HCT116 (cell line): Measurements from ENCODE around the gene ARHGAP29. TPM values are rescaled to one million over a fixed set of nuclear protein-coding genes. Genes with fewer than 3 reads are reported as not detected.

Experiments
- ATAC-seq: fragments of 200-7000 bp; cut with Tn5 transposase; 2 replicates; pipeline ENCODE4 v1.9.1; 2020; ENCODE audit warnings: mild to moderate bottlenecking, moderate library complexity
- BruUV-seq: library from RNA; stranded (reverse); fragments of 400-500 nt; replicated peaks from 2 replicates; lab custom pipeline; 2021; lab: Mats Ljungman, UMichigan
- CTCF ChIA-PET: fragments of 300-600 bp; sonication (Branson Sonifier 250); formaldehyde crosslinking; loops from one replicate; lab custom pipeline; 2021; ENCODE audit warnings: antibody characterized with exemption; lab: Charles Lee
- POLR2A ChIA-PET: fragments of 300-600, 350-600 bp; sonication (Branson Sonifier 250); formaldehyde crosslinking; loops from one replicate; lab custom pipeline; 2021; ENCODE audit warnings: antibody characterized with exemption; lab: Charles Lee
- RAD21 ChIA-PET, 2 experiments: fragments of 300-600 bp; sonication (Branson Sonifier 250); formaldehyde crosslinking; loops; one replicate each; lab custom pipeline; 2023; ENCODE audit warnings: low total read pairs in 2 of 2; ENCODE audit not compliant: uncharacterized antibody in 2 of 2, unreplicated experiment in 2 of 2, low non-redundant PET in 1 of 2; lab: Charles Lee
- DNase-seq: peaks from one replicate; pipeline ENCODE4 v3.0.0-alpha.2; 2010; ENCODE audit warnings: low read depth, low spot score
- H2AFZ ChIP-seq: fragments of 200-600 bp; shearing (Covaris generic), sonication (generic); 2 replicates; pipeline ENCODE4 v1.6.1; 2017; ENCODE audit warnings: low read depth, mixed run types, mixed read lengths, antibody characterized with exemption, low read length; ENCODE audit not compliant: poor library complexity, severe bottlenecking
- H3K27ac ChIP-seq: 2 replicates; pipeline ENCODE4 v1.5.1; 2012; ENCODE audit warnings: low read depth, low read length
- H3K27me3 ChIP-seq: fragments of 200-600 bp; sonication (generic); 2 replicates; pipeline ENCODE4 v1.6.1; 2016; ENCODE audit warnings: mixed run types, low read length, mixed read lengths; ENCODE audit not compliant: insufficient read depth
- H3K36me3 ChIP-seq, 2 experiments: fragments of 200-500 bp in 1 of 2; fragments of 200-600 bp in 1 of 2; sonication (Bioruptor generic) in 1 of 2; sonication (generic) in 1 of 2; 2 replicates each; pipeline versions ENCODE4 v1.5.1 to v1.6.1; 2014 to 2016; ENCODE audit warnings: low read length in 2 of 2, inconsistent platforms in 1 of 2, mixed read lengths in 1 of 2, mixed run types in 1 of 2; ENCODE audit not compliant: insufficient read depth in 2 of 2, control insufficient read depth in 1 of 2
- H3K4me1 ChIP-seq, 2 experiments: fragments of 200-600 bp in 1 of 2; sonication (generic) in 1 of 2; 2 replicates each; pipeline versions ENCODE4 v1.5.1 to v1.6.1; 2012 to 2017; ENCODE audit warnings: low read length in 2 of 2, inconsistent platforms in 1 of 2, mild to moderate bottlenecking in 1 of 2, mixed read lengths in 1 of 2, mixed run types in 1 of 2, moderate library complexity in 1 of 2; ENCODE audit not compliant: insufficient read depth in 2 of 2, control insufficient read depth in 1 of 2
- H3K4me2 ChIP-seq: fragments of 200-600 bp; sonication (generic); 2 replicates; pipeline ENCODE4 v1.6.1; 2017; ENCODE audit warnings: mixed run types, low read length, mixed read lengths
- H3K4me3 ChIP-seq, 2 experiments: fragments of 200-600 bp in 1 of 2; sonication (generic) in 1 of 2; replicated peaks in 1 of 2; 2 replicates each; pipeline ENCODE4 v1.5.1; 2011 to 2016; ENCODE audit warnings: low read length in 2 of 2, control low read depth in 1 of 2, low read depth in 1 of 2, mild to moderate bottlenecking in 1 of 2, mixed read lengths in 1 of 2, mixed run types in 1 of 2
- H3K79me2 ChIP-seq: fragments of 200-600 bp; sonication (generic); 2 replicates; pipeline ENCODE4 v1.6.1; 2017; ENCODE audit warnings: mild to moderate bottlenecking, mixed run types, low read length, moderate library complexity, mixed read lengths; ENCODE audit not compliant: insufficient read depth
- H3K9ac ChIP-seq: fragments of 200-600 bp; sonication (generic); 2 replicates; pipeline ENCODE4 v1.6.1; 2016; ENCODE audit warnings: low read length, mixed read lengths
- H3K9me2 ChIP-seq: fragments of 200-600 bp; sonication (generic), shearing (Covaris generic); 2 replicates; pipeline ENCODE4 v1.6.1; 2017; ENCODE audit warnings: mixed run types, mild to moderate bottlenecking, moderate library complexity; ENCODE audit not compliant: insufficient read depth
- H3K9me3 ChIP-seq, 2 experiments: fragments of 200-500 bp in 1 of 2; fragments of 200-600 bp in 1 of 2; sonication (Bioruptor generic) in 1 of 2; sonication (generic) in 1 of 2; 2 replicates each; pipeline ENCODE4 v1.6.1; 2014 to 2017; ENCODE audit warnings: low read length in 2 of 2, mixed read lengths in 2 of 2, inconsistent platforms in 1 of 2, low read depth in 1 of 2, mild to moderate bottlenecking in 1 of 2, mixed run types in 1 of 2, moderate library complexity in 1 of 2; ENCODE audit not compliant: control insufficient read depth in 1 of 2, insufficient read depth in 1 of 2
- H4K20me1 ChIP-seq: fragments of 200-600 bp; sonication (generic), shearing (Covaris generic); 2 replicates; pipeline ENCODE4 v1.6.1; 2017; ENCODE audit warnings: mixed run types, mild to moderate bottlenecking, moderate library complexity; ENCODE audit not compliant: insufficient read depth
- CBX3 ChIP-seq: IDR thresholded peaks from 2 replicates; pipeline ENCODE4 v1.6.1; 2012; ENCODE audit warnings: low read depth
- EGR1 ChIP-seq: IDR thresholded peaks from 2 replicates; pipeline ENCODE4 v1.6.1; 2012; ENCODE audit warnings: low read depth
- EZH2 ChIP-seq: fragments of 200-600 bp; sonication (generic); IDR thresholded peaks from 2 replicates; pipeline ENCODE4 v1.6.1; 2017; ENCODE audit warnings: antibody characterized with exemption, mixed run types
- EZH2phosphoT487 ChIP-seq: fragments of 200-600 bp; IDR thresholded peaks from 2 replicates; pipeline ENCODE4 v1.6.1; 2018; ENCODE audit warnings: antibody characterized with exemption, borderline replicate concordance
- FOSL1 ChIP-seq: IDR thresholded peaks from 2 replicates; pipeline ENCODE4 v1.6.1; 2012; ENCODE audit warnings: low read depth
- POLR2A ChIP-seq: IDR thresholded peaks from 2 replicates; pipeline ENCODE4 v1.7.0; 2011; ENCODE audit warnings: borderline replicate concordance; ENCODE audit not compliant: insufficient read depth, insufficient read length; ENCODE audit errors: extremely low read depth
- POLR2AphosphoS5 ChIP-seq: IDR thresholded peaks from 2 replicates; pipeline ENCODE4 v1.6.1; 2011; ENCODE audit warnings: mild to moderate bottlenecking, low read depth, low read length, moderate library complexity
- RAD21 ChIP-seq: IDR thresholded peaks from 2 replicates; pipeline ENCODE4 v1.6.1; 2012; ENCODE audit warnings: low read depth, mild to moderate bottlenecking
- SIN3A ChIP-seq: IDR thresholded peaks from 2 replicates; pipeline ENCODE4 v1.6.1; 2012; ENCODE audit warnings: low read depth
- SRF ChIP-seq: IDR thresholded peaks from 2 replicates; pipeline ENCODE4 v1.6.1; 2012; ENCODE audit warnings: low read depth
- TCF7L2 ChIP-seq: IDR thresholded peaks from 2 replicates; pipeline ENCODE4 v1.7.0; 2011; ENCODE audit warnings: borderline replicate concordance, inconsistent platforms; ENCODE audit not compliant: insufficient read depth, insufficient read length; ENCODE audit errors: extremely low read depth
- YY1 ChIP-seq: IDR thresholded peaks from 2 replicates; pipeline ENCODE4 v1.6.1; 2011; ENCODE audit warnings: low read length, low read depth, moderate library complexity, mild to moderate bottlenecking; ENCODE audit not compliant: insufficient replicate concordance; ENCODE audit errors: extremely low read depth
- ZFX ChIP-seq: fragments of 450-650 bp; IDR thresholded peaks from 2 replicates; pipeline ENCODE4 v1.6.1; 2017
- ZNF274 ChIP-seq: fragments of 200-500 bp; sonication (Bioruptor generic); IDR thresholded peaks from 2 replicates; pipeline ENCODE4 v1.6.1; 2014; ENCODE audit warnings: mild to moderate bottlenecking, low read depth, low read length, inconsistent platforms
- intact Hi-C: fragments of 100-400 bp; cut with micrococcal nuclease; formaldehyde crosslinking; loops from 2 replicates; pipeline ENCODE4 v1.10.0; 2022
- total RNA-seq: library from RNA; stranded (reverse); gene quantifications from one replicate; pipeline ENCODE4 v1.2.1, GENCODE V29; 2021; ENCODE audit not compliant: unreplicated experiment
- TF ChIP-seq, protein P1 (sequence below), 3 experiments: fragments of 200-600 bp in 1 of 3; sonication (generic) in 1 of 3; IDR thresholded peaks in 2 of 3; conservative IDR thresholded peaks in 1 of 3; 2 replicates each; pipeline ENCODE4 v1.5.1; 2012 to 2017; ENCODE audit warnings: low read depth in 2 of 3, low read length in 2 of 3, antibody characterized with exemption in 1 of 3, borderline replicate concordance in 1 of 3, control low read depth in 1 of 3, mild to moderate bottlenecking in 1 of 3, mixed read lengths in 1 of 3, mixed run types in 1 of 3, moderate library complexity in 1 of 3; ENCODE audit not compliant: insufficient read depth in 1 of 3
- TF ChIP-seq, protein P2 (sequence below): IDR thresholded peaks from 2 replicates; pipeline ENCODE4 v1.6.1; 2012; ENCODE audit warnings: low read depth
- TF ChIP-seq, protein P3 (sequence below): IDR thresholded peaks from 2 replicates; pipeline ENCODE4 v1.6.1; 2011; ENCODE audit warnings: mild to moderate bottlenecking, low read length, moderate library complexity; ENCODE audit not compliant: insufficient replicate concordance; ENCODE audit errors: extremely low read depth

The ARHGAP29 gene
- total RNA-seq, 1 experiment from 2014 or later, result 128 TPM

DNA sequence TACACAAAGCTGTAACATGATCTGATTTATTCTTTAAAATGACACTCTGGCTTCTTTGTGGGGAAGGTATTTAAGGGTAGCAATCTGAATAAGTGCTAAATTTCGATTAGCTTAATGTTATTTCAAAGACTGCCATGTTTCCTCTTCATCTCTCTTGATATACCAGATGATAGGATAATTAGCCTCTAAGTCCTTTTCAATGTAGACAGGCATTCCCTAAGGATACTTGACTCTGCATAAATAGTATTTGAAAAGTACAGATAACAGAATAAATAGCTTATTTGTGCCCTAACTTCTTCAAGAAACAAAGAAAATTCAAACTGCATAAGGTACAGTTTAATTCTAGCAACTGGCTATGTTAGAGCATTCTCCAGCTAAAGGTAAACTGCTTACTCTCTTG is 46.2 kb downstream of the ARHGAP29 start:
- Histone ChIP-seq H4K20me1 (peaks cover 32% of the 10 kb centered on the region; the same call in 1 of the 2 replicates), H3K36me3 (peaks cover 67 to 82% of the 10 kb centered on the region in 2 experiments), H3K9ac (no peak overlapping the region), H3K27ac (no peak overlapping the region), H2AFZ (no peak overlapping the region), H3K79me2 (peaks cover 99% of the 10 kb centered on the region), H3K9me2 (no peaks in the 10 kb centered on the region), H3K4me2 (no peak overlapping the region), H3K4me1 (peaks cover 22 to 24% of the 10 kb centered on the region in 2 experiments), H3K4me3 (no peak overlapping the region), H3K9me3 (no peaks in the 10 kb centered on the region), H3K27me3 (no peaks in the 10 kb centered on the region)
- ChIA-PET POLR2A (no interaction called here), RAD21 (no interaction called here), CTCF (interaction anchor here (0.7 to 0.8 kb wide), 2 partner anchors 46 to 128 kb away, joined by 3 to 4 read pairs; partner anchors contain the start of gene ARHGAP29)
- DNase-seq, result no peak
- no peak for TF ChIP-seq EZH2phosphoT487
- no peak for TF ChIP-seq CBX3
- no peak for TF ChIP-seq EZH2
- TF ChIP-seq, protein P1, sequence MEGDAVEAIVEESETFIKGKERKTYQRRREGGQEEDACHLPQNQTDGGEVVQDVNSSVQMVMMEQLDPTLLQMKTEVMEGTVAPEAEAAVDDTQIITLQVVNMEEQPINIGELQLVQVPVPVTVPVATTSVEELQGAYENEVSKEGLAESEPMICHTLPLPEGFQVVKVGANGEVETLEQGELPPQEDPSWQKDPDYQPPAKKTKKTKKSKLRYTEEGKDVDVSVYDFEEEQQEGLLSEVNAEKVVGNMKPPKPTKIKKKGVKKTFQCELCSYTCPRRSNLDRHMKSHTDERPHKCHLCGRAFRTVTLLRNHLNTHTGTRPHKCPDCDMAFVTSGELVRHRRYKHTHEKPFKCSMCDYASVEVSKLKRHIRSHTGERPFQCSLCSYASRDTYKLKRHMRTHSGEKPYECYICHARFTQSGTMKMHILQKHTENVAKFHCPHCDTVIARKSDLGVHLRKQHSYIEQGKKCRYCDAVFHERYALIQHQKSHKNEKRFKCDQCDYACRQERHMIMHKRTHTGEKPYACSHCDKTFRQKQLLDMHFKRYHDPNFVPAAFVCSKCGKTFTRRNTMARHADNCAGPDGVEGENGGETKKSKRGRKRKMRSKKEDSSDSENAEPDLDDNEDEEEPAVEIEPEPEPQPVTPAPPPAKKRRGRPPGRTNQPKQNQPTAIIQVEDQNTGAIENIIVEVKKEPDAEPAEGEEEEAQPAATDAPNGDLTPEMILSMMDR (IDR thresholded peaks at IDR 0.05 in 2 of 3, conservative IDR thresholded peaks at IDR 0.05 in 1 of 3; ENCODE audit: borderline replicate concordance in 1 of 3, insufficient read depth in 1 of 3, low read depth in 2 of 3, low read length in 2 of 3), result no peak
- no peak for TF ChIP-seq EGR1
- no peak for TF ChIP-seq FOSL1
- no peak for TF ChIP-seq ZNF274
- TF ChIP-seq POLR2A, result no peak
- no peak for TF ChIP-seq SRF
- TF ChIP-seq, protein P2, sequence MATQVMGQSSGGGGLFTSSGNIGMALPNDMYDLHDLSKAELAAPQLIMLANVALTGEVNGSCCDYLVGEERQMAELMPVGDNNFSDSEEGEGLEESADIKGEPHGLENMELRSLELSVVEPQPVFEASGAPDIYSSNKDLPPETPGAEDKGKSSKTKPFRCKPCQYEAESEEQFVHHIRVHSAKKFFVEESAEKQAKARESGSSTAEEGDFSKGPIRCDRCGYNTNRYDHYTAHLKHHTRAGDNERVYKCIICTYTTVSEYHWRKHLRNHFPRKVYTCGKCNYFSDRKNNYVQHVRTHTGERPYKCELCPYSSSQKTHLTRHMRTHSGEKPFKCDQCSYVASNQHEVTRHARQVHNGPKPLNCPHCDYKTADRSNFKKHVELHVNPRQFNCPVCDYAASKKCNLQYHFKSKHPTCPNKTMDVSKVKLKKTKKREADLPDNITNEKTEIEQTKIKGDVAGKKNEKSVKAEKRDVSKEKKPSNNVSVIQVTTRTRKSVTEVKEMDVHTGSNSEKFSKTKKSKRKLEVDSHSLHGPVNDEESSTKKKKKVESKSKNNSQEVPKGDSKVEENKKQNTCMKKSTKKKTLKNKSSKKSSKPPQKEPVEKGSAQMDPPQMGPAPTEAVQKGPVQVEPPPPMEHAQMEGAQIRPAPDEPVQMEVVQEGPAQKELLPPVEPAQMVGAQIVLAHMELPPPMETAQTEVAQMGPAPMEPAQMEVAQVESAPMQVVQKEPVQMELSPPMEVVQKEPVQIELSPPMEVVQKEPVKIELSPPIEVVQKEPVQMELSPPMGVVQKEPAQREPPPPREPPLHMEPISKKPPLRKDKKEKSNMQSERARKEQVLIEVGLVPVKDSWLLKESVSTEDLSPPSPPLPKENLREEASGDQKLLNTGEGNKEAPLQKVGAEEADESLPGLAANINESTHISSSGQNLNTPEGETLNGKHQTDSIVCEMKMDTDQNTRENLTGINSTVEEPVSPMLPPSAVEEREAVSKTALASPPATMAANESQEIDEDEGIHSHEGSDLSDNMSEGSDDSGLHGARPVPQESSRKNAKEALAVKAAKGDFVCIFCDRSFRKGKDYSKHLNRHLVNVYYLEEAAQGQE, result no peak
- TF ChIP-seq POLR2AphosphoS5, result no peak
- TF ChIP-seq, protein P3, sequence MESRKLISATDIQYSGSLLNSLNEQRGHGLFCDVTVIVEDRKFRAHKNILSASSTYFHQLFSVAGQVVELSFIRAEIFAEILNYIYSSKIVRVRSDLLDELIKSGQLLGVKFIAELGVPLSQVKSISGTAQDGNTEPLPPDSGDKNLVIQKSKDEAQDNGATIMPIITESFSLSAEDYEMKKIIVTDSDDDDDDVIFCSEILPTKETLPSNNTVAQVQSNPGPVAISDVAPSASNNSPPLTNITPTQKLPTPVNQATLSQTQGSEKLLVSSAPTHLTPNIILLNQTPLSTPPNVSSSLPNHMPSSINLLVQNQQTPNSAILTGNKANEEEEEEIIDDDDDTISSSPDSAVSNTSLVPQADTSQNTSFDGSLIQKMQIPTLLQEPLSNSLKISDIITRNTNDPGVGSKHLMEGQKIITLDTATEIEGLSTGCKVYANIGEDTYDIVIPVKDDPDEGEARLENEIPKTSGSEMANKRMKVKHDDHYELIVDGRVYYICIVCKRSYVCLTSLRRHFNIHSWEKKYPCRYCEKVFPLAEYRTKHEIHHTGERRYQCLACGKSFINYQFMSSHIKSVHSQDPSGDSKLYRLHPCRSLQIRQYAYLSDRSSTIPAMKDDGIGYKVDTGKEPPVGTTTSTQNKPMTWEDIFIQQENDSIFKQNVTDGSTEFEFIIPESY, result no peak
- no peak for TF ChIP-seq YY1
- no peak for TF ChIP-seq RAD21
- no peak for TF ChIP-seq ZFX
- TF ChIP-seq SIN3A, result no peak
- TF ChIP-seq TCF7L2, result no peak
- intact Hi-C loops, result no loop called here
- no TSS peak for BruUV-seq
- no peak for ATAC-seq
